ENCODE results near the gene NPTXR.

NPTXR gene

GRCh38 chr22:38852522-38852921, 8.7 kb upstream of the NPTXR start:
- DNase-seq (ENCODE audit: low read depth in 2 of 2): no peak

GRCh38 chr22:38850941-38851849, 7.4 kb upstream of the NPTXR start:
- DNase-seq (ENCODE audit: low read depth in 2 of 2): no peak

GRCh38 chr22:38850399-38850798, 6.6 kb upstream of the NPTXR start:
- no peak for DNase-seq (ENCODE audit: low read depth in 2 of 2)

GRCh38 chr22:38849811-38850210, 6.0 kb upstream of the NPTXR start:
- DNase-seq (ENCODE audit: low read depth in 2 of 2): no peak

- no peak for DNase-seq (ENCODE audit: low read depth in 2 of 2)
Observed at GRCh38 chr22:38846412-38846811, 2.6 kb upstream of the NPTXR start.

- DNase-seq (ENCODE audit: low read depth in 2 of 2): no peak
Observed at GRCh38 chr22:38845004-38845740, 1.3 kb upstream of the NPTXR start.

GRCh38 chr22:38844315-38845003, 631 bp upstream of the NPTXR start:
- DNase-seq (ENCODE audit: low read depth in 2 of 2): no peak

- DNase-seq (ENCODE audit: low read depth in 2 of 2): peak in 1 of 2 donors; percentile 14
Observed at GRCh38 chr22:38843201-38843656, 599 bp downstream of the NPTXR start.

- DNase-seq (ENCODE audit: low read depth in 2 of 2): no peak
Observed at GRCh38 chr22:38842512-38843200, 1.2 kb downstream of the NPTXR start.

GRCh38 chr22:38841635-38842034, 2.2 kb downstream of the NPTXR start:
- DNase-seq (ENCODE audit: low read depth in 2 of 2): no peak

- no peak for DNase-seq (ENCODE audit: low read depth in 2 of 2)
Observed at GRCh38 chr22:38841211-38841610, 2.6 kb downstream of the NPTXR start.

- DNase-seq (ENCODE audit: low read depth in 2 of 2): no peak
Observed at GRCh38 chr22:38840129-38840528, 3.7 kb downstream of the NPTXR start.

GRCh38 chr22:38839686-38840085, 4.1 kb downstream of the NPTXR start:
- no peak for DNase-seq (ENCODE audit: low read depth in 2 of 2)

- DNase-seq (ENCODE audit: low read depth in 2 of 2): no peak
Observed at GRCh38 chr22:38837414-38837928, 6.4 kb downstream of the NPTXR start.

GRCh38 chr22:38835888-38836301, 7.9 kb downstream of the NPTXR start:
- DNase-seq (ENCODE audit: low read depth in 2 of 2): no peak

GRCh38 chr22:38834991-38835390, 8.8 kb downstream of the NPTXR start:
- no peak for DNase-seq (ENCODE audit: low read depth in 2 of 2)

- no peak for DNase-seq (ENCODE audit: low read depth in 2 of 2)
Observed at GRCh38 chr22:38834215-38834953, 9.4 kb downstream of the NPTXR start.

GRCh38 chr22:38833061-38833460, 10.8 kb downstream of the NPTXR start:
- no peak for DNase-seq (ENCODE audit: low read depth in 2 of 2)

GRCh38 chr22:38832005-38832978, 11.5 kb downstream of the NPTXR start:
- no peak for DNase-seq (ENCODE audit: low read depth in 2 of 2)

Measured in stimulated activated CD4-positive, alpha-beta T cell treated with anti-CD3 and anti-CD28 coated beads, Interleukin-1b, Interleukin-23, amount 100 ng/mL, for 1 hour (primary cell).